H7 (cell line): ENCODE results near the gene DSP. TPM values are rescaled to one million over a fixed set of nuclear protein-coding genes. Genes with fewer than 3 reads are reported as not detected.
A peak's percentile ranks its signal among the peaks of the same experiment; 100 is the strongest.

ENCODE experiments used
- DNase-seq: peaks from one replicate; pipeline ENCODE4 v3.0.0; 2012
- H3K27me3 ChIP-seq: 2 replicates; pipeline ENCODE4 v1.6.0; 2011; ENCODE audit warnings: mild to moderate bottlenecking, low read length; ENCODE audit not compliant: control insufficient read depth, insufficient read depth
- H3K36me3 ChIP-seq: replicated peaks from 2 replicates; pipeline ENCODE4 v1.5.1; 2011; ENCODE audit warnings: low read length; ENCODE audit not compliant: control insufficient read depth, insufficient read depth
- H3K4me3 ChIP-seq: 2 replicates; pipeline ENCODE4 v1.5.1; 2011; ENCODE audit warnings: low read depth, mild to moderate bottlenecking, control low read depth, low read length, moderate library complexity; ENCODE audit not compliant: insufficient read depth
- total RNA-seq: library from RNA; depleted of rRNA; stranded (reverse); fragments of >200 nt; shearing (Covaris generic); gene quantifications from 2 replicates; pipeline ENCODE4 v1.2.3, GENCODE V29; 2014; rRNA removed

DSP gene
- total RNA-seq, 1 experiment from 2014 or later: 33.9 TPM

DNA sequence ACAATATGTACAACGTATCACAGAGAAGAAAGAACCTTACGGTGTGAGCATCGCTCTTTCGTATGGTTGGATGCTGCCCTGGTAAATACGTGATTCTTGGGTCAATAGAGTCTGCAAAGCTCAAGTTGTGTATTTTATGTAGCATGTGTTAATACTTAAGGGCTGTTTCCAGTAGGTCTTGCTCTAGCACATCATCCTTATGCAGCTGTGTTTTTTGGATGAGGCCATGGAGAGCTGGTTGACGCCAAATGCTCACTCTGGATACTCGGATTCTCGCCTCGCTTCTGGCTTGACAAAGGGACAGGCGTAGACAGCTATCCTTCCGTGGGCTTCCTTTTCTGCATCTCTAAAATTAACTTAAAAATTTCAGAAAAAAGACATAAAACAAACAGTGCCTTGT, 87.4 kb downstream of the DSP start:
- no peak overlapping the region for H3K4me3 ChIP-seq
- DNase-seq: no peak
- no peaks in the 10 kb centered on the region for H3K36me3 ChIP-seq
- no peaks in the 10 kb centered on the region for H3K27me3 ChIP-seq

GRCh38 chr6:7629321-7629720, 87.8 kb downstream of the DSP start:
- no peak for DNase-seq

DNA sequence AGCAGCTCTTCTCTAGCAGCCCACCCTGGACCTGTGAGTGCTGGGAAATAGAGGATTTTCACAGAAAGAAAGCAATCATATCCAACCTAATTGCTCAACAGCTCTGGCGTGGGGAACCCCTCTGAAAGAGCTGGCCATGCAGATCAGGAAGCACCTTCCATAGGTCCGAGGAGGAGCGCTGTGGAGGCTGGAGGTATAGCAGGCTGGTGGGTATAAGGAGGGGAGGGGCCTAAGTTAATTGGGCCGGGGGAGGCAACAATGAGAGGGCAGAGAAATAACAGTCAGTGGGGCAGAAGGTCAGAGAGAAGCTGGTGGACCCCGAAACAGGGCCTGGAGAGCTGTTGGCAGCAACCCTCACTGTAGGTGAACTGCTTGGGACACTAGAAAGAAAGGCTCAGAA, 89.3 kb downstream of the DSP start:
- peak; percentile 66 for DNase-seq
- Histone ChIP-seq H3K27me3 (no peaks in the 10 kb centered on the region), H3K4me3 (no peak overlapping the region), H3K36me3 (no peaks in the 10 kb centered on the region)

More at GRCh38 chr6:7629321-7629720, 87.8 kb downstream of the DSP start:
- H3K4me3 ChIP-seq: no peak overlapping the region
- no peaks in the 10 kb centered on the region for H3K27me3 ChIP-seq
- H3K36me3 ChIP-seq: no peaks in the 10 kb centered on the region

GRCh38 chr6:7631466-7631865, 90.0 kb downstream of the DSP start:
- no peak for DNase-seq
- no peaks in the 10 kb centered on the region for H3K36me3 ChIP-seq
- no peaks in the 10 kb centered on the region for H3K27me3 ChIP-seq
- H3K4me3 ChIP-seq: no peak overlapping the region

GRCh38 chr6:7632501-7633290, 91.2 kb downstream of the DSP start:
- Histone ChIP-seq H3K27me3 (no peaks in the 10 kb centered on the region), H3K4me3 (no peak overlapping the region), H3K36me3 (no peaks in the 10 kb centered on the region)
- no peak for DNase-seq

- Histone ChIP-seq H3K27me3 (no peaks in the 10 kb centered on the region), H3K36me3 (no peaks in the 10 kb centered on the region), H3K4me3 (no peak overlapping the region)
- no peak for DNase-seq
Measured at GRCh38 chr6:7633361-7633760, 91.9 kb downstream of the DSP start.

- Histone ChIP-seq H3K36me3 (no peaks in the 10 kb centered on the region), H3K27me3 (no peaks in the 10 kb centered on the region), H3K4me3 (no peak overlapping the region)
- DNase-seq: no peak
Measured at GRCh38 chr6:7636151-7636550, 94.7 kb downstream of the DSP start.

Other genes starting within 250 kb of the DSP start
- gene SSR1, start 228.5 kb upstream of the DSP start, total RNA-seq: 49.6 and 55.3 TPM in 2 replicates
- 0.11 and 0.21 TPM in 2 replicates for gene CAGE1, start 151.9 kb upstream of the DSP start, total RNA-seq
- 27.3 and 34.0 TPM in 2 replicates for gene RIOK1, start 151.9 kb upstream of the DSP start, total RNA-seq
- gene SNRNP48, start 48.5 kb downstream of the DSP start, total RNA-seq: 12.2 and 18.9 TPM in 2 replicates
- 0.37 and 0.73 TPM in 2 replicates for gene BMP6, start 184.4 kb downstream of the DSP start, total RNA-seq